AG08396 (cell line): ENCODE data around the gene PRSS57.
"Not testable (repeated sequence)": the region's sequence is repeated elsewhere in the genome, so short reads cannot be mapped to it uniquely, and the experiment has no call there.

Source experiments
- DNase-seq: peaks from one replicate; pipeline ENCODE4 v3.0.0; 2012; ENCODE audit warnings: low spot score, mixed read lengths

The PRSS57 gene

GRCh38 chr19:674282-675151 lies 20.7 kb downstream of the PRSS57 start:
- no peak for DNase-seq

GRCh38 chr19:670609-671075 lies 24.6 kb downstream of the PRSS57 start:
- DNase-seq, result no peak

DNA sequence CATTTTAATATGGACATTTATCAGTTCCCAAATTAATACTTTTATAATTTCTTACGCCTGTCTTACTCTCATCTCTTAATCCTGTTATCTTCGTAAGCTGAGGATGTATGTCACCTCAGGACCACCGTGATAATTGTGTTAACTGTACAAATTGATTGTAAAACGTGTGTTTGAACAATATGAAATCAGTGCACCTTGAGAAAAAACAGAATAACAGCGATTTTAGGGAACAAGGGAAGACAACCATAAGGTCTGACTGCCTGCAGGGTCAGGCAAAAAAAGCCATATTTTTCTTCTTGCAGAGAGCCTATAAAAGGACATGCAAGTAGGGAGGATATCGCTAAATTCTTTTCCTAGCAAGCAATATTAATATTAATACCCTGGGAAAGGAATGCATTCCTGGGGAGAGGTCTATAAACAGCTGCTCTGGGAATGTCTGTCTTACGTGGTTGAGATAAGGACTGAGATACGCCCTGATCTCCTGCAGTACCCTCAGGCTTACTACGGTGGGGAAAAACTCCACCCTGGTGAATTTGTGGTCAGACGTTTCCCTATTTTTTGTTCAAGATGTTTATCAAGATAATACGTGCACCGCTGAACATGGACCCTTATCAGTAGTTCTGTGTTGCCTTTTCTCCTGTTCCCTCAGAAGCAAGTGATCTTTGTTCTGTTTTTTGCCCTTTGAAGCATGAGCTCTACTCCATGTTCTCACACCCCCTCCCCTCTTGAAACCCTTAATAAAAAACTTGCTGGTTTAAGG lies 26.4 kb downstream of the PRSS57 start:
- DNase-seq, result not testable (repeated sequence)

DNA sequence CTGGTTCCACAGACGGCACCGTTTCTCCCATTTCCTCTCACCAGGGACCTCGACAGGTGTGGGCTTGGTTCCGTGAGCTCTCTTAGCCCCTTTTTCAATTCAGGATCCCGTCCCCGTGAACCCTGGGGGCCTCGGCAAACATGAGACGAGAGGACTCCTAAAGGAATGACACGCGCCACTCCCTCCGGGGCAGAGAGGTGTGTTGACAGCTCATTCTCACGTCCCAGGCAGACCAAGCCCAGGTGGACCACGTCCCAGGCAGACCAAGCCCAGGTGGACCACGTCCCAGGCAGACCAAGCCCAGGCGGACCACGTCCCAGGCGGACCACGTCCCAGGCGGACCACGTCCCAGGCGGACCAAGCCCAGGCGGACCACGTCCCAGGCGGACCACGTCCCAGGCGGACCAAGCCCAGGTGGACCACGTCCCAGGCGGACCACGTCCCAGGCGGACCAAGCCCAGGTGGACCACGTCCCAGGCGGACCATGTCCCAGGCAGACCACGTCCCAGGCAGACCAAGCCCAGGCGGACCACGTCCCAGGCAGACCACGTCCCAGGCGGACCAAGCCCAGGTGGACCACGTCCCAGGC lies 28.2 kb downstream of the PRSS57 start:
- DNase-seq, result not testable (repeated sequence)

GRCh38 chr19:664913-665443 lies 30.3 kb downstream of the PRSS57 start:
- peak; percentile 92 for DNase-seq

DNA sequence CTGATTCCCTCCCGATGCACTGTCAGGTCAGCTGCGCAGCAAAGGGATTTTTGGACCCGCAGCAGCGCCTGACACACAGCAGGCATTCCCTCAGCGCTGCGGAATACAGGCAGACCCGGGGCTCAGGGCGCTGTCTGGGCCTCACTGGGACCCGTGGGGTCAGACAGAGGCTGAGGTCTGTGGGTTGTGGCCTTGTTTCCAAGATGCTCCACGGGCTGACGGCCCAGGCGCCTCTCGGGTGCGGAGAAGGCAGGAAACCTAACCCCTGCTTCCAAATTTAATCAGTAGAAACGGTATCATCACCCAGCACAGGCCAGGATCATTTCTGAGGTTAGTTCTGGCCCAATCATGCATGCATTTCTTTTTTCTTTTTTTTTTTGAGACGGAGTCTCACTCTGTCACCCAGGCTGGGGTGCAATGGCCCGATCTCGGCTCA lies 31.6 kb downstream of the PRSS57 start:
- DNase-seq, result no peak

DNA sequence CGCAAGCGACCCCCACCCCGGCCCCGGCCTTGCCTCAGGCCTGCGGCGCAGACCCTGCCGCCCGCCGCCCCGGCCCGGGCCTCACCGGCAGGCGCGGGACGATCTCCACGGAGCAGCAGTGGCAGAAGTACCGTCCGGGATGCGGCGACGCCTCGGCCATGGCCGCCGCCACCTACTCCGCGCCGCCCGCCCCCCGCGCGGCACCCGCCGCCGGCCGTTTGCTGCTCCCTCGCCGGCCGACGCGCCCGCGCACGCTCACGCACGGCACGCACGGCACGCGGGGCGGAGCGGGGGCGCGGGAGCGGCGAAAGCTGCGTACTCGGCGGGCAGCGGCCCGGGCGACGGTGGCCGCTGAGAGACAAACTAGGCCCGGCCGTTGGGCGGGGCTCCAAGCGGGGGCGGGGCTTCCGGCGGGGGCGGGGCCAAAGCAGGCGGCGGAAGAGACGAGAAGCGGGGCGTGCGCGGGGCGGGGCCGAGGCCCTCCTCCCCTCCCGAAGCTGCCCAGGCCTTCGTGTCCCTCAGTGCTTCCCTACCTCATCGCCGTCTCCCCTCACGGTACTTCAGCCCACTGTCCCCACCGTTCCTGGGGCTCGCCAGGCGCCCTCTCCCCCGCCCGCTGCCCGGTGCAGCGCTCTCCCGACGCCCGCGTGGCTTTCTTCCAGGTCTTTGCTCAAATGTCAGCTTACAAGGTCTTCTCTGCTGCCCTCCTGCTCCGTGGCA lies 32.1 kb downstream of the PRSS57 start, which contains the start of gene RNF126:
RNF126 (minus strand) TSS at position 253 of the 720 bp plus-strand sequence; CDS start at position 160, 93 bp downstream.
- peak; percentile 99 for DNase-seq

- DNase-seq, result peak; percentile 58
These were observed 32.9 kb downstream of the PRSS57 start for GRCh38 chr19:662207-662961.

DNA sequence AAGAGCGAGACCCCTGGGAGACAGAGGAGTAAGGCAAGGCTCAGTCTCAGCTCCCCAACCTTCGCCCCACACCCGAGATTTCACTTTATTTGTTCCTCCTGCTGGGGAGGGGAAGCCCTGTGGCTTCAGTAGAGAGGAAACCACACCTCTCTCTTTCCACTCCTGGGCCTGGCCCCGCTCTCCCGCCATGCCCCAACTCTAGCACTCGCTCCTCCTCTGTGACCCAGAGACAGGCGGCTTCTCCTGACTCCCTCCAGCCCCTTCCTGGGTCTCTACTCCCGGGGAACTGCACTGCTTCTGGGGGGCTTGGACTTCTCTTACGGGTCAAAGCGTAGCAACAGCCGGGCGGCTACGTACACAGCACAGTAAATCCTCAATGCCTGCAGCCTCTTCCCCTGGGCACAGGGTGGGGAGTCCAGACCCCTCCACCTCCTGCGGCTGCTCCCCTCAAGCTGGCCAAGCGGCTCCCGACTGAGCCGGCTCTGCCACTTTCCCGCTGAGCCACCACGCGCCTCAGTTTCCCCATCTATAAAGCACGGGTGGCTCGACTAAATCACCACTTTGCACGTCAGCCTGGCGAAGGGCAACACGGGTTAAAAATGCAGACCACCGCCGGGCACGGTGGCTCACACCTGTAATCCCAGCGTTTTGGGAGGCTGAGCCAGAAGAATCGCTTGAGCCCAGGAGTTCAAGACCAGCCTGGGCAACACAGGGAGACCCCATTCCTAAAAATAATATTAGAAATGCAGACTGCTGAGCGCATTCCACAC lies 33.6 kb downstream of the PRSS57 start:
- peak; percentile 58 for DNase-seq

DNA sequence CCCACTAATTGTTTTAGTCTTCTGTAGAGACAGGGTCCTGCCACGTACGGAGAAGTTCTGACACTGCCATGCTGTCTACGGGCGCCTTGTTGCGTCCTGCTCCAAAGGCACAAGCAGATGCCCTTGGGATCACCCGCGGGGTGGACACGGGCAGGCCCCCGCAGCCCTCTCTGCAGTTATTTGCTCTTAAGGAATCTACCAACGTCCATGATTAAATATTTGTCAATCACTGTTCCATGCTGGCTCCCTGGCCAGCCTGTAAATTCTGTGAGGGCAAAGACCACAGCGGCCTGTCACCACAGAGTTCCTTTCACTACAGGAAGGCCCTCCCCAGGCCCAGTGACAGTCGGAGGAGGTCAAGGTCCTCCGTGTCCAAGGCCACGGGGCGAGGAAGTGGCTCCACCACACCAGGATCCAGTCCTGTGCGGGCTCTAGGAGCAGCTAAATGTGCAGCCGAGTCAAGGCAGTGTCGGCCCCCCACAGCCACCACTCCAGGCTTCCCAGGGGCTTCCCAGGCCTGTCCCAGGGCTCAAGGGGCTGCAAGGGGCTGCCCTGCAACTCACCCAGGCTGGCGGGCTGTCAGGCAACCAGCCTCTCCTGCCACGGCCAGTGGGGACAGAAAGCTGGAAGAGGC lies 34.3 kb downstream of the PRSS57 start:
- DNase-seq, result no peak

GRCh38 chr19:658916-659839 lies 36.1 kb downstream of the PRSS57 start:
- DNase-seq, result peak; percentile 63

- no peak for DNase-seq
These were observed 37.0 kb downstream of the PRSS57 start for GRCh38 chr19:658059-658839.

DNA sequence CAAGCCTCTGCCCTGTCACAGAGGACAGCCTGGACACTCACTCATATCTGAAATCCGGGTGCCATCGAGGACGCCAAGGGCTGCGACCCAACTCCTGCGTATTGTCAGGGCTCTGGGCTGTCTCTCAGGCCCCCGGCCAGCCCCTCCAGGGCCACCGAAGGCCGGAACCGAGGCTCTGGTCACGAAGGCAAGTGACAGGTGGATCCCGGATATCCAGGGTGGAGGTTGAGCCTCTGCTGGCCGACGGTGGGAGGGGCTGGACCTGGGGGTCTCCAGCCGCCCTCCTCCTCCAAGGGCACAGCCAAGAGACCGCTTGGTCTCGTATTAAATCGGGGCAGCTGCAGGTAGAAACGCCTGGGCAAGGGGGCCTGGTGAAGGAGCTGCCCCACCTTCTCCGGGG lies 37.6 kb downstream of the PRSS57 start:
- no peak for DNase-seq

DNA sequence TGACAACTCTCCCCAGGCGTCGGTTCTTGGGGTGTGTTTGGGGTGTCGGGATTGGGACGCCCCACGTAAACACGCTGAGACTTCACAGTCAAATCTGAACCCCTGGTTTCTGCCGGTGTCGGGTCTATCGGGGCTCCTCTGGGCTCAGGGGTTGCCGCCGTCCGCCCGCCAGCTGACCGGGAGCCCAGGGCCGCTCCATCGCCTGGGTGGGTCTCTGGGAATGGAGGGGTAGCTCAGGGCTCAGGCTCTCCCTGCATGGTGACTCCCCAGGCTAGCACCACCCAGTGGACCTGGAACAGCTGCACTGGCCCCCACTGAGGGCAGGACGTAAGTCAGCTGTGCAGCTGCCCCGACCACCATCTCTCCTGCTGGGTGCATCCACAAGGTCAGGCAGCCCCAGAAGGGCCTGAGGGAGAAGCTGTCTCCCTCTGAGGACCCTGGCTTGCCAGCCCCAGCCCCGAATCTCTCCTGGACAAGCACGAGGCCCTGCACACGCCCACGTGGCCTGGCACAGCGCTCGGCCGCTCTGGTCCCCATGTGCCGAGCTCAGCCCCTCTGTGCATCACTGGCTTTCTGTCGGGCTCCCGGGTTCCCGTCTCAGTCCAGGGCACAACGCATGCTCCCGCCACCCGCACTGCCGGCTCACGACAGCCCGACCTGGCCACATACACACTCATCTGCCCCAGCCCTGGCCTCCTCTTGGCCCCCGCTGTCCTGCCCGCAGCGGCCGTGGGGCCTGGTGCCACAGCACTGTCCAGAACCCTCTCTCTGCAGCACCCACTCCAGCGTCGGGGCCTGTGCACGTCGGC lies 38.3 kb downstream of the PRSS57 start:
- no peak for DNase-seq

DNA sequence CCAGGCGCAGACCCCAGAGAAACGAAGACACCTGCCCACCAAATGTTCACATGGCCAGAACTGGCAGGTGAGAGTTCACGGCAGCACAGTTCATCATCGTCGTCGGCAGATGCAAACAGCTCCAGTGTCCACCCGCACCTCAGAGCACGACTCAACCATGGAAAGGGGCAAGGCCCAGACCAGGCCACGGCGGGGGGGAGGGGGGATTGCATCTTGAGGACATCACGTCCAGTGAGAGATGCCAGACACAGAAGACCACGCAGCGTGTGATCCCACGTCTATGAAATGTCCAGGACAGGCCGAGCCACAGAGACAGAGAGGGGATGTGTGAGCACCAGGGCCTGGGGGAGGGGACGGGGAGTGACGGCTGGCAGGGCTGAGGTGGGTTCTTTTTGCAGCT lies 39.6 kb downstream of the PRSS57 start:
- DNase-seq, result no peak

DNA sequence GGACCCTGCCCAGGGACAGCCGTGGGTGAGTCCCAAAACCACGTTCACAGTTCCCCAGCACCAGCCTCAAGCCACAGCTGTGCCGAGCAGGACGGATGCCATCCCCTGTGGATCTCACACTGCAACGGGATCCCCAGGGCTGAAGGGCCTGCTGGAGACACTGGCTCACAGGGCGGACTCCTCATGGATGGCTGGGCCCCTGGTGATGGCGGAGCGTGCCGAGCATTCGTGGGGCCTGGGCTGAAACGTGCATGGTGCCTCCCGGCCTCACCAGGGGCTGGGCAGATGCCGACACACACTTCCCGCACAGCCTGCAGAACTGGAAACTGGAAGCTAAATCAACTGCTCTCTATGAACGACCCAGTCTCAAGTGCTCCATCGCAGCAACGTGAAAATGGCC lies 41.8 kb downstream of the PRSS57 start:
- DNase-seq, result no peak
